Tibial nerve (tissue), 4 donors: Measurements from ENCODE around the gene FAM114A1.

ENCODE experiments used
- EP300 ChIP-seq, 2 donors: sonication (generic); formaldehyde crosslinking; IDR thresholded peaks; one replicate each; pipeline ENCODE4 v1.6.1; 2017; ENCODE audit warnings: antibody characterized with exemption in 2 of 2, mild to moderate bottlenecking in 1 of 2
- TF ChIP-seq, protein P1 (sequence below), 5 experiments: fragments of 200-600 bp in 3 of 5; fragments of 450-650 bp in 2 of 5; sonication (generic) in 3 of 5; IDR thresholded peaks; one replicate each; pipeline ENCODE4 v1.5.1; 2016 to 2019; ENCODE audit warnings: antibody characterized with exemption in 5 of 5, mild to moderate bottlenecking in 3 of 5, moderate library complexity in 2 of 5

- TF ChIP-seq, protein P1, sequence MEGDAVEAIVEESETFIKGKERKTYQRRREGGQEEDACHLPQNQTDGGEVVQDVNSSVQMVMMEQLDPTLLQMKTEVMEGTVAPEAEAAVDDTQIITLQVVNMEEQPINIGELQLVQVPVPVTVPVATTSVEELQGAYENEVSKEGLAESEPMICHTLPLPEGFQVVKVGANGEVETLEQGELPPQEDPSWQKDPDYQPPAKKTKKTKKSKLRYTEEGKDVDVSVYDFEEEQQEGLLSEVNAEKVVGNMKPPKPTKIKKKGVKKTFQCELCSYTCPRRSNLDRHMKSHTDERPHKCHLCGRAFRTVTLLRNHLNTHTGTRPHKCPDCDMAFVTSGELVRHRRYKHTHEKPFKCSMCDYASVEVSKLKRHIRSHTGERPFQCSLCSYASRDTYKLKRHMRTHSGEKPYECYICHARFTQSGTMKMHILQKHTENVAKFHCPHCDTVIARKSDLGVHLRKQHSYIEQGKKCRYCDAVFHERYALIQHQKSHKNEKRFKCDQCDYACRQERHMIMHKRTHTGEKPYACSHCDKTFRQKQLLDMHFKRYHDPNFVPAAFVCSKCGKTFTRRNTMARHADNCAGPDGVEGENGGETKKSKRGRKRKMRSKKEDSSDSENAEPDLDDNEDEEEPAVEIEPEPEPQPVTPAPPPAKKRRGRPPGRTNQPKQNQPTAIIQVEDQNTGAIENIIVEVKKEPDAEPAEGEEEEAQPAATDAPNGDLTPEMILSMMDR (IDR thresholded peaks at IDR 0.05) = no peak
- TF ChIP-seq EP300 (IDR thresholded peaks at IDR 0.05) = peak in 1 of 2 donors; percentile 74
Observed at GRCh38 chr4:38857354-38858096, 10.1 kb upstream of the FAM114A1 start.
